ENCODE data around the gene MS4A18.
A peak's percentile ranks its signal among the peaks of the same experiment; 100 is the strongest.

DNA sequence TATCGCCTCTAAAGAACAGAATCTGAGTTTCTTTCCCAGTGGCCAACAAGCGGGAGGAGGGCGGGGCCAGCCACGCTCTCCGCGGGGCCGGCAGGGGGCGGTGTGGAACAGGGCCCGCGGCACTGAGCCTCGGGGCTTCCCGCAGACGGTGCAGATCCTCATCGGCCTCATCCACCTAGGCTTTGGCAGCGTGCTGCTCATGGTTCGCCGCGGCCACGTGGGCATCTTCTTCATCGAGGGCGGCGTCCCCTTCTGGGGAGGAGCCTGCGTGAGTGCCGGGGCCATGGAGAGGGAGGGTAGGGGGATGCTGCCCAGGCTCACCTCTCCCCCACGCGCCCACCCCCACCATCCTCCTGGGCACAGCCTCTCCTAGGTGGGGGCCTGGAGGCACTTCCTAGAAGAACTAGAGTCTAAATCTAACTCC, 42.9 kb downstream of the MS4A18 start:
- TF ChIP-seq CTCF (IDR thresholded peaks at IDR 0.05 in 2 of 3, conservative IDR thresholded peaks at IDR 0.05 in 1 of 3; ENCODE audit: borderline replicate concordance in 1 of 3, insufficient read depth in 1 of 3, low read depth in 2 of 3, low read length in 2 of 3) = peak; percentile 39 to 92 (median 78); a peak in 5 of 6 replicates
- no peak for TF ChIP-seq POLR2AphosphoS5 (IDR thresholded peaks at IDR 0.05; ENCODE audit: low read depth, low read length)
- peak; percentile 24; the same call in 1 of the 2 replicates for TF ChIP-seq RAD21 (IDR thresholded peaks at IDR 0.05; ENCODE audit: low read depth)
- TF ChIP-seq POLR2A (IDR thresholded peaks at IDR 0.05; ENCODE audit: borderline replicate concordance, extremely low read depth, insufficient read depth, insufficient read length) = no peak
- TF ChIP-seq ZFX (IDR thresholded peaks at IDR 0.05) = no peak
- TF ChIP-seq REST (IDR thresholded peaks at IDR 0.05; ENCODE audit: low read depth) = no peak
- TF ChIP-seq JUND (IDR thresholded peaks at IDR 0.05) = no peak

All from HCT116 (cell line).